Esophagus muscularis mucosa (tissue), 3 donors: ENCODE measurements around the gene KIF12.

Source experiments
- POLR2A ChIP-seq: fragments of 450-650 bp; IDR thresholded peaks from one replicate; pipeline ENCODE4 v1.6.1; 2017; ENCODE audit warnings: antibody characterized with exemption, moderate library complexity, mild to moderate bottlenecking, low read depth
- TF ChIP-seq, protein P1 (sequence below), 3 experiments: fragments of 200-600 bp in 2 of 3; fragments of 450-650 bp in 1 of 3; sonication (generic) in 2 of 3; IDR thresholded peaks; one replicate each; pipeline ENCODE4 v1.5.1; 2017 to 2019; ENCODE audit warnings: antibody characterized with exemption in 3 of 3, mild to moderate bottlenecking in 2 of 3, moderate library complexity in 1 of 3

DNA sequence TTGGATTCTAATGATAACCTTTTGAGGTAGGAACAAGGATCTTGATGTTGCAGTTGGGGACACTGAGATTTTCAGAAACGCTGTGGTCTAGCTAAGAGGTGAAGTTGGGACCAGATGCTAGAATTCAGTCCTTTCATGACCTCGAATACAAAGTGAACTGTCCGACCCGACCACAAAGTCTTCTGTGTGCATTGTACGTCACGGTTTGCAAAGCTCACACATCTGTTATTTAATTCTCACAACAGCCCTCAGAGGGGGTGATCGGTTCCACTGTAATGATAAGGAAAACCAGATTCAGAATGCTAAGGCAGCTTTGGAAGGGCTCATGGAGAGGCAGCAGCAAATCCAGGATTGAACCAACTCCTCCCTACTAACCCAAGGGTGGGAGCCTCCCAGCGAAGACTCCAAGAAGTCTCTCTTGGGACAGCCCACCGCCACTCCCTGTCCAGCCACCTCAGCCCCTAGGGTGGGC, 16.6 kb upstream of the KIF12 start:
- TF ChIP-seq, protein P1, sequence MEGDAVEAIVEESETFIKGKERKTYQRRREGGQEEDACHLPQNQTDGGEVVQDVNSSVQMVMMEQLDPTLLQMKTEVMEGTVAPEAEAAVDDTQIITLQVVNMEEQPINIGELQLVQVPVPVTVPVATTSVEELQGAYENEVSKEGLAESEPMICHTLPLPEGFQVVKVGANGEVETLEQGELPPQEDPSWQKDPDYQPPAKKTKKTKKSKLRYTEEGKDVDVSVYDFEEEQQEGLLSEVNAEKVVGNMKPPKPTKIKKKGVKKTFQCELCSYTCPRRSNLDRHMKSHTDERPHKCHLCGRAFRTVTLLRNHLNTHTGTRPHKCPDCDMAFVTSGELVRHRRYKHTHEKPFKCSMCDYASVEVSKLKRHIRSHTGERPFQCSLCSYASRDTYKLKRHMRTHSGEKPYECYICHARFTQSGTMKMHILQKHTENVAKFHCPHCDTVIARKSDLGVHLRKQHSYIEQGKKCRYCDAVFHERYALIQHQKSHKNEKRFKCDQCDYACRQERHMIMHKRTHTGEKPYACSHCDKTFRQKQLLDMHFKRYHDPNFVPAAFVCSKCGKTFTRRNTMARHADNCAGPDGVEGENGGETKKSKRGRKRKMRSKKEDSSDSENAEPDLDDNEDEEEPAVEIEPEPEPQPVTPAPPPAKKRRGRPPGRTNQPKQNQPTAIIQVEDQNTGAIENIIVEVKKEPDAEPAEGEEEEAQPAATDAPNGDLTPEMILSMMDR (IDR thresholded peaks at IDR 0.05): no peak
- no peak for TF ChIP-seq POLR2A
